ENCODE results near the gene FOXP1. TPM values are rescaled to one million over a fixed set of nuclear protein-coding genes. Genes with fewer than 3 reads are reported as not detected.

Gene FOXP1
- total RNA-seq, 1 donor from 2014 or later = 41.2 TPM

- Histone ChIP-seq H3K9me3 (replicated peaks) (no peaks in the 10 kb centered on the region), H3K27ac (replicated peaks) (peak overlapping the region; percentile 14), H3K27me3 (ENCODE audit: low read depth) (no peaks in the 10 kb centered on the region), H3K4me3 (no peak overlapping the region), H3K4me1 (peaks cover 82% of the 10 kb centered on the region), H3K36me3 (peaks cover 38% of the 10 kb centered on the region)
- DNase-seq = no peak
- intact Hi-C loops (cut with micrococcal nuclease) = no loop called here
- no peak for TF ChIP-seq CTCF (IDR thresholded peaks at IDR 0.05; ENCODE audit: borderline replicate concordance)
These were observed 547.6 kb downstream of the FOXP1 start for GRCh38 chr3:71035886-71036285.

- no peak for TF ChIP-seq CTCF (IDR thresholded peaks at IDR 0.05; ENCODE audit: borderline replicate concordance)
- no peaks in the 10 kb centered on the region for H3K27me3 ChIP-seq (ENCODE audit: low read depth)
- no peak overlapping the region for H3K27ac ChIP-seq (replicated peaks)
- no peaks in the 10 kb centered on the region for H3K9me3 ChIP-seq (replicated peaks)
- peaks cover 32% of the 10 kb centered on the region for H3K36me3 ChIP-seq
- no peak for DNase-seq
- intact Hi-C loops (cut with micrococcal nuclease) = no loop called here
- no peak overlapping the region for H3K4me3 ChIP-seq
- peaks cover 88% of the 10 kb centered on the region for H3K4me1 ChIP-seq
These were observed 548.2 kb downstream of the FOXP1 start for GRCh38 chr3:71035314-71035713.

GRCh38 chr3:71033681-71034220 is 549.8 kb downstream of the FOXP1 start:
- Histone ChIP-seq H3K4me3 (no peak overlapping the region), H3K9me3 (replicated peaks) (no peaks in the 10 kb centered on the region), H3K36me3 (peaks cover 28% of the 10 kb centered on the region), H3K4me1 (peaks cover 89% of the 10 kb centered on the region), H3K27me3 (ENCODE audit: low read depth) (no peaks in the 10 kb centered on the region), H3K27ac (replicated peaks) (no peak overlapping the region)
- TF ChIP-seq CTCF (IDR thresholded peaks at IDR 0.05; ENCODE audit: borderline replicate concordance) = no peak
- intact Hi-C loops (cut with micrococcal nuclease) = no loop called here
- no peak for DNase-seq

- peaks cover 18% of the 10 kb centered on the region for H3K36me3 ChIP-seq
- H3K9me3 ChIP-seq (replicated peaks) = no peaks in the 10 kb centered on the region
- intact Hi-C loops (cut with micrococcal nuclease) = no loop called here
- H3K4me3 ChIP-seq = peak overlapping the region; percentile 3
- peak overlapping the region; percentile 53 for H3K27ac ChIP-seq (replicated peaks)
- peak; percentile 25 for DNase-seq
- no peaks in the 10 kb centered on the region for H3K27me3 ChIP-seq (ENCODE audit: low read depth)
- H3K4me1 ChIP-seq = peaks cover 85% of the 10 kb centered on the region
- TF ChIP-seq CTCF (IDR thresholded peaks at IDR 0.05; ENCODE audit: borderline replicate concordance) = no peak
These were observed 551.5 kb downstream of the FOXP1 start for GRCh38 chr3:71031914-71032521.

- Histone ChIP-seq H3K9me3 (replicated peaks) (no peaks in the 10 kb centered on the region), H3K27me3 (ENCODE audit: low read depth) (no peaks in the 10 kb centered on the region), H3K27ac (replicated peaks) (peak overlapping the region; percentile 53), H3K36me3 (peaks cover 13% of the 10 kb centered on the region), H3K4me1 (peaks cover 88% of the 10 kb centered on the region), H3K4me3 (no peak overlapping the region)
- no peak for TF ChIP-seq CTCF (IDR thresholded peaks at IDR 0.05; ENCODE audit: borderline replicate concordance)
- intact Hi-C loops (cut with micrococcal nuclease) = no loop called here
- DNase-seq = no peak
These were observed 552.3 kb downstream of the FOXP1 start for GRCh38 chr3:71031181-71031580.
